Uterus (tissue), 2 donors: ENCODE data around the gene TAF5L.

Experiments used
- POLR2A ChIP-seq, 2 donors: fragments of 450-650 bp; IDR thresholded peaks; one replicate each; pipeline ENCODE4 v1.6.1; 2016; ENCODE audit warnings: antibody characterized with exemption in 2 of 2, mild to moderate bottlenecking in 1 of 2, moderate library complexity in 1 of 2
- TF ChIP-seq, protein P1 (sequence below), 4 experiments: fragments of 200-600 bp in 2 of 4; fragments of 450-650 bp in 2 of 4; sonication (generic) in 2 of 4; IDR thresholded peaks; one replicate each; pipeline ENCODE4 v1.5.1; 2016 to 2019; ENCODE audit warnings: antibody characterized with exemption in 4 of 4, mild to moderate bottlenecking in 2 of 4, moderate library complexity in 1 of 4

DNA sequence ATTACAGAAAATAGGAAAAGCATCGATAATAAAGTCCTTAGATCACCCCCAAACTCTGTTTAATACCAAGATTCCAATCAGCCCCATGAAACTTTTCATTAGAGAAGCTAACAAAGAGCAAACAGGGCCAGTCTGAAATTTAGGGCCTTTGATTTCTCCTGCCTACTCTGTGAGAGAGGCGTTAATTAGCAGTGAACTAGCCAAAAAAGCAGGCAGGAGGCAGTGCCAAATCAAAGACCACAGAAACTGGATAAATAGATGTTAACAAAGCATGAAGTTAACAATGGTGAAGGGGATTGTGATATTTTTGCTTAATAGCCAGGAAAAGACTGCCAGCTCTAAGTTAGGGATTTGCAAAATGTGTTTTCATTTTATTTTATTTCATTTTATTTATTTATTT is 11.2 kb downstream of the TAF5L start:
- TF ChIP-seq, protein P1, sequence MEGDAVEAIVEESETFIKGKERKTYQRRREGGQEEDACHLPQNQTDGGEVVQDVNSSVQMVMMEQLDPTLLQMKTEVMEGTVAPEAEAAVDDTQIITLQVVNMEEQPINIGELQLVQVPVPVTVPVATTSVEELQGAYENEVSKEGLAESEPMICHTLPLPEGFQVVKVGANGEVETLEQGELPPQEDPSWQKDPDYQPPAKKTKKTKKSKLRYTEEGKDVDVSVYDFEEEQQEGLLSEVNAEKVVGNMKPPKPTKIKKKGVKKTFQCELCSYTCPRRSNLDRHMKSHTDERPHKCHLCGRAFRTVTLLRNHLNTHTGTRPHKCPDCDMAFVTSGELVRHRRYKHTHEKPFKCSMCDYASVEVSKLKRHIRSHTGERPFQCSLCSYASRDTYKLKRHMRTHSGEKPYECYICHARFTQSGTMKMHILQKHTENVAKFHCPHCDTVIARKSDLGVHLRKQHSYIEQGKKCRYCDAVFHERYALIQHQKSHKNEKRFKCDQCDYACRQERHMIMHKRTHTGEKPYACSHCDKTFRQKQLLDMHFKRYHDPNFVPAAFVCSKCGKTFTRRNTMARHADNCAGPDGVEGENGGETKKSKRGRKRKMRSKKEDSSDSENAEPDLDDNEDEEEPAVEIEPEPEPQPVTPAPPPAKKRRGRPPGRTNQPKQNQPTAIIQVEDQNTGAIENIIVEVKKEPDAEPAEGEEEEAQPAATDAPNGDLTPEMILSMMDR (IDR thresholded peaks at IDR 0.05) = no peak
- no peak for TF ChIP-seq POLR2A (IDR thresholded peaks at IDR 0.05)
